ENCODE measurements around the gene HDX.

- TF ChIP-seq YY1 (IDR thresholded peaks at IDR 0.05; ENCODE audit: insufficient read depth, insufficient replicate concordance, low read depth, low read length) (no peak), DPF2 (CRISPR knock-in tag; IDR thresholded peaks at IDR 0.05; ENCODE audit: borderline replicate concordance, low read depth) (no peak), SALL2 (CRISPR knock-in tag; IDR thresholded peaks at IDR 0.05) (no peak), PRPF4 (IDR thresholded peaks at IDR 0.05; ENCODE audit: low read depth, low read length, poor library complexity, severe bottlenecking) (no peak), CTCF (CRISPR knock-in tag; IDR thresholded peaks at IDR 0.05) (no peak), SRF (IDR thresholded peaks at IDR 0.05; ENCODE audit: low read depth, low read length) (no peak), BCL6 (CRISPR knock-in tag; IDR thresholded peaks at IDR 0.05) (no peak), SMAD9 (CRISPR knock-in tag; IDR thresholded peaks at IDR 0.05) (no peak), PLSCR1 (CRISPR knock-in tag; IDR thresholded peaks at IDR 0.05; ENCODE audit: borderline replicate concordance) (no peak), ZNF160 (CRISPR knock-in tag; IDR thresholded peaks at IDR 0.05) (no peak), PBX2 (CRISPR knock-in tag; IDR thresholded peaks at IDR 0.05) (no peak), STAT6 (CRISPR knock-in tag; IDR thresholded peaks at IDR 0.05; ENCODE audit: borderline replicate concordance) (no peak), POLR2A (IDR thresholded peaks at IDR 0.05; ENCODE audit: insufficient read depth in 1 of 2, low read depth in 2 of 2, low read length in 2 of 2) (no peak)
Measured at GRCh38 chrX:84479086-84479485, 23.2 kb downstream of the HDX start.
